A673 (cell line): ENCODE data around the gene ST3GAL2. TPM values are rescaled to one million over a fixed set of nuclear protein-coding genes. Genes with fewer than 3 reads are reported as not detected.
"Not testable (repeated sequence)": the region's sequence is repeated elsewhere in the genome, so short reads cannot be mapped to it uniquely, and the experiment has no call there.

ENCODE experiments used
- BruUV-seq: library from RNA; stranded (reverse); fragments of 400-500 nt; replicated peaks from 2 replicates; lab custom pipeline; 2021; lab: Mats Ljungman, UMichigan
- CTCF ChIA-PET: fragments of 300-600 bp; sonication (Branson Sonifier 250); formaldehyde crosslinking; loops from one replicate; lab custom pipeline; 2022; ENCODE audit warnings: antibody characterized with exemption; lab: Charles Lee
- POLR2A ChIA-PET: fragments of 300-600 bp; sonication (Branson Sonifier 250); formaldehyde crosslinking; loops from one replicate; lab custom pipeline; 2022; ENCODE audit warnings: antibody characterized with exemption; ENCODE audit not compliant: low non-redundant PET; lab: Charles Lee
- DNase-seq: peaks from one replicate; pipeline ENCODE4 v3.0.0-alpha.2; 2015; ENCODE audit warnings: low spot score
- H3K27ac ChIP-seq: fragments of 200-600 bp; sonication (generic); 2 replicates; pipeline ENCODE4 v1.5.1; 2016; ENCODE audit warnings: mixed run types, low read depth, mild to moderate bottlenecking, mixed read lengths, antibody characterized with exemption, low read length; ENCODE audit not compliant: poor library complexity, severe bottlenecking
- H3K27me3 ChIP-seq: fragments of 200-600 bp; sonication (generic); replicated peaks from 2 replicates; pipeline ENCODE4 v1.6.1; 2017; ENCODE audit warnings: mixed run types, low read depth, mild to moderate bottlenecking, mixed read lengths, antibody characterized with exemption, low read length; ENCODE audit not compliant: insufficient read depth, poor library complexity
- H3K36me3 ChIP-seq: fragments of 200-600 bp; sonication (generic); 2 replicates; pipeline ENCODE4 v1.6.1; 2016; ENCODE audit warnings: mixed run types, mild to moderate bottlenecking, mixed read lengths, antibody characterized with exemption, low read length; ENCODE audit not compliant: insufficient read depth, poor library complexity, severe bottlenecking
- H3K4me1 ChIP-seq: fragments of 200-600 bp; sonication (generic); 2 replicates; pipeline ENCODE4 v1.6.1; 2017; ENCODE audit warnings: mixed run types, mild to moderate bottlenecking, mixed read lengths, antibody characterized with exemption, low read length; ENCODE audit not compliant: insufficient read depth, poor library complexity, severe bottlenecking
- H3K4me3 ChIP-seq: fragments of 200-600 bp; sonication (generic); 2 replicates; pipeline ENCODE4 v1.5.1; 2016; ENCODE audit warnings: low read depth, mixed run types, mild to moderate bottlenecking, mixed read lengths, low read length; ENCODE audit not compliant: poor library complexity, severe bottlenecking
- H3K9me3 ChIP-seq: fragments of 200-600 bp; sonication (generic); 2 replicates; pipeline ENCODE4 v1.6.1; 2016; ENCODE audit warnings: mixed run types, low read depth, mild to moderate bottlenecking, mixed read lengths, antibody characterized with exemption, low read length; ENCODE audit not compliant: poor library complexity, severe bottlenecking
- EZH2 ChIP-seq: fragments of 200-600 bp; sonication (generic); IDR thresholded peaks from 2 replicates; pipeline ENCODE4 v1.6.1; 2017; ENCODE audit warnings: borderline replicate concordance, low read depth, mild to moderate bottlenecking, mixed read lengths, antibody characterized with exemption, low read length; ENCODE audit not compliant: poor library complexity, severe bottlenecking
- intact Hi-C: fragments of 100-400 bp; cut with micrococcal nuclease; formaldehyde crosslinking; loops from one replicate; pipeline ENCODE4 v1.10.0; 2022; ENCODE audit not compliant: unreplicated experiment
- total RNA-seq: library from RNA; stranded (reverse); gene quantifications from 2 replicates; pipeline ENCODE4 v1.2.3, GENCODE V29; 2021
- TF ChIP-seq, protein P1 (sequence below): fragments of 300-800, 200-600 bp; sonication (generic); conservative IDR thresholded peaks from 2 replicates; pipeline ENCODE4 v1.5.1; 2017; ENCODE audit warnings: low read depth, mild to moderate bottlenecking, antibody characterized with exemption, low read length, moderate library complexity, mixed read lengths

ST3GAL2 gene
- total RNA-seq, 1 experiment from 2014 or later = 26.5 TPM

DNA sequence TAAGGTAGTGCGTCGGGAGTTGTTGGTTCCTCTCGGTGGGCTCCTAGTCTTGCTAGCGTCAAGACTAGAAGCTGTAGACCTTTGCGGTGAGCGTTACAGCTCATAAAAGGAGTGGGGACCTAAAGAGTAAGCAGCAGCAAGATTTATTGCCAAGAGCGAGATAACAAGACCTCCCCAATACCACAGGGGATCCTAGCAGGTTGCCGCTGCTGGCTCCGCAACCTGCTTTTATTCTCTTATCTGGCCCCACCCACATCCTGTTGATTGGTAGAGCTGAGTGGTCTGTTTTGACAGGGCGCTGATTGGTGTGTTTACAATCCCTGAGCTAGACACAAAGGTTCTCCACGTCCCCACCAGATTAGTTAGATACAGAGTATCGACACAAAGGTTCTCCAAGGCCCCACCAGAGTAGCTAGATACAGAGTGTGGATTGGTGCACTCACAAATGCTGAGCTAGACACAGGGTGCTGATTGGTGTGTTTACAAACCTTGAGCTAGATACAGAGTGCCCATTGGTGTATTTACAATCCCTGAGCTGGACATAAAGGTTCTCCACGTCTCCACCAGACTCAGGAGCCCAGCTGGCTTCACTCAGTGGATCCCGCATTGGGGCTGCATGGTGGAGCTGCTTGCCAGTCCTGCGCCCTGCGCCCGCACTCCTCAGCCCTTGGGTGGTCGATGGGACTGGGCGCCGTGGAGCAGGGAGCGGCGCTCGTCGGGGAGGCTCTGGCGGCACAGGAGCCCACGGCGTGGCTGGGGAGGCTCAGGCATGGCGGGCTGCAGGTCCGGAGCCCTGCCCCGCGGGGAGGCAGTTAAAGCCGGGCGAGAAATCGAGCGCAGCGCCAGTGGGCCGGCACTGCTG is 11.5 kb upstream of the ST3GAL2 start:
- POLR2A ChIA-PET = interaction anchor here (0.7 kb wide), 1 partner anchor 9 kb away, joined by 4 read pairs; no protein-coding TSS in a partner anchor
- DNase-seq, H3K27me3 ChIP-seq, H3K4me1 ChIP-seq, CTCF ChIA-PET, H3K27ac ChIP-seq, intact Hi-C loops, BruUV-seq, H3K36me3 ChIP-seq, H3K4me3 ChIP-seq, H3K9me3 ChIP-seq: not testable (repeated sequence)

DNA sequence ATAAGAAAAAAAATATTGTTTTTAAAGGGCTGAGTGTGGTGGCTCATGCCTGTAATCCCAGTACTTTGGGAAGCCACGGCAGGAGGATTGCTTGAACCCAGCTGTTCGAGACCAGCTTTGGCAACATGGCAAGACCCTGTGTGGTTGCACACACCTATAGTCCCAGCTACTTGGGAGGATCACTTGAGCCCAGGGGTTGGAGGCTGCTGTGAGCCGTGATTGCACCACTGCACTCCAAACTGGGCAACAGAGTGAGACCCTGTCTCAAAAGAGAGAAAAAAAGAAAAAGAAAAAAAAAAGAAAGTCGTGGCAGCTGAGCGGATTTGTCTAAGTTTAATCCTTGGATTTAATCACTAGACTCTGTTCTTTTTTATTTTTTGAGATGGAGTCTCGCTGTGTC is 9.2 kb upstream of the ST3GAL2 start:
- intact Hi-C loops = no loop called here
- no TSS peak for BruUV-seq

DNA sequence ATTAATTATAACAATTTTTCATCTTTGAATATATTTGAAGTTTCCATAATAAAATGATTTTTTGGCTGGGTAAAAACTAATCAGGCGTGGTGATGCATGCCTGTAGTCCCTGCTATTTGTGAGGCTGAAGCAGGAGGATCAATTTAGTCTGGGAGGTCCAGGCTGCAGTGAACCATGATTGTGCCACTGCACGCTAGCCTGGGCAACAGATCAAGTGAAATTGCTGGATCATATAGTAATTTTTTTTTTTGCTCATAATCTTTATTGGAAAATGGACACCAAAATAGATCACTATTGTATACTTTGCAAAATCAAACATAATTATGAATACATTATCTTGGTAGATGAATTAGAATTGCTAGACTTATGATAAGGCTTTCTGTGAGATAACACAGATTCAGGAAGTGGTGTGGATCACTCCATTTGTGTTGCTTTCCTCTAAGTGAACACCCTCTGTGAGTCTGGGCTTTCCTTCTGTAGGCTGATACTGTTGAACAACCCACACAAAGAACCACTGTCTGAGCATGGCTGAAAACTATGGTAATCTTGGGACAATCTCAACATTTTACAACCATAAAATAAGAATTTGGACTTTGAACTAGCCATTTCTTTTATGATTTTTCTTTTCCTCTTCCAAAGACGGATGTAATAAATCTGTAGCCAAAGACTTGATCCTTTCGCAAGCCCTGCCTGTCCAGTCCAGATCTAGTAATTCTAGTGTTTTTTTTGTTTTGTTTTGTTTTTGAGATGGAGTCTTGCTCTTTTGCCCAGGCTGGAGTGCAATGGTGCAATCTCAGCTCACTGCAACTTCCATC is 5.6 kb upstream of the ST3GAL2 start:
- no TSS peak for BruUV-seq
- ChIA-PET CTCF (no interaction called here), POLR2A (no interaction called here)
- no peaks in the 10 kb centered on the region for H3K4me1 ChIP-seq
- H3K27me3 ChIP-seq = no peaks in the 10 kb centered on the region
- H3K9me3 ChIP-seq = no peaks in the 10 kb centered on the region
- H3K27ac ChIP-seq = no peak overlapping the region
- TF ChIP-seq, protein P1, sequence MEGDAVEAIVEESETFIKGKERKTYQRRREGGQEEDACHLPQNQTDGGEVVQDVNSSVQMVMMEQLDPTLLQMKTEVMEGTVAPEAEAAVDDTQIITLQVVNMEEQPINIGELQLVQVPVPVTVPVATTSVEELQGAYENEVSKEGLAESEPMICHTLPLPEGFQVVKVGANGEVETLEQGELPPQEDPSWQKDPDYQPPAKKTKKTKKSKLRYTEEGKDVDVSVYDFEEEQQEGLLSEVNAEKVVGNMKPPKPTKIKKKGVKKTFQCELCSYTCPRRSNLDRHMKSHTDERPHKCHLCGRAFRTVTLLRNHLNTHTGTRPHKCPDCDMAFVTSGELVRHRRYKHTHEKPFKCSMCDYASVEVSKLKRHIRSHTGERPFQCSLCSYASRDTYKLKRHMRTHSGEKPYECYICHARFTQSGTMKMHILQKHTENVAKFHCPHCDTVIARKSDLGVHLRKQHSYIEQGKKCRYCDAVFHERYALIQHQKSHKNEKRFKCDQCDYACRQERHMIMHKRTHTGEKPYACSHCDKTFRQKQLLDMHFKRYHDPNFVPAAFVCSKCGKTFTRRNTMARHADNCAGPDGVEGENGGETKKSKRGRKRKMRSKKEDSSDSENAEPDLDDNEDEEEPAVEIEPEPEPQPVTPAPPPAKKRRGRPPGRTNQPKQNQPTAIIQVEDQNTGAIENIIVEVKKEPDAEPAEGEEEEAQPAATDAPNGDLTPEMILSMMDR = no peak
- TF ChIP-seq EZH2 = no peak
- H3K36me3 ChIP-seq = no peaks in the 10 kb centered on the region
- intact Hi-C loops = no loop called here
- H3K4me3 ChIP-seq = no peak overlapping the region
- DNase-seq = no peak

More for the DNA sequence above, 9.2 kb upstream of the ST3GAL2 start:
- ChIA-PET CTCF (no interaction called here), POLR2A (no interaction called here)
- no peaks in the 10 kb centered on the region for H3K36me3 ChIP-seq
- no peak overlapping the region for H3K4me3 ChIP-seq
- TF ChIP-seq, protein P1 = no peak
- no peaks in the 10 kb centered on the region for H3K27me3 ChIP-seq
- H3K4me1 ChIP-seq = no peaks in the 10 kb centered on the region
- DNase-seq = no peak
- no peaks in the 10 kb centered on the region for H3K9me3 ChIP-seq
- H3K27ac ChIP-seq = no peak overlapping the region
